PC-9 (cell line): ENCODE measurements around the gene MLC1. TPM values are rescaled to one million over a fixed set of nuclear protein-coding genes. Genes with fewer than 3 reads are reported as not detected.
A peak's percentile ranks its signal among the peaks of the same experiment; 100 is the strongest.

Source experiments
- BruUV-seq: library from RNA; stranded (reverse); fragments of 400-500 nt; replicated peaks from 2 replicates; lab custom pipeline; 2021; lab: Mats Ljungman, UMichigan
- CTCF ChIA-PET: fragments of 300-600 bp; sonication (Branson Sonifier 250); formaldehyde crosslinking; loops from one replicate; lab custom pipeline; 2022; ENCODE audit warnings: antibody characterized with exemption; lab: Charles Lee
- POLR2A ChIA-PET: fragments of 300-600 bp; sonication (Branson Sonifier 250); formaldehyde crosslinking; loops from one replicate; lab custom pipeline; 2022; ENCODE audit warnings: antibody characterized with exemption; ENCODE audit not compliant: unreplicated experiment; lab: Charles Lee
- DNase-seq, 2 experiments: peaks; one replicate each; pipeline versions ENCODE4 v3.0.0 to v3.0.0-alpha.2; 2015 to 2022; ENCODE audit warnings: mixed read lengths in 1 of 2
- H2AFZ ChIP-seq: fragments of 200-600 bp; sonication (generic); 2 replicates; pipeline ENCODE4 v1.8.1; 2017; ENCODE audit warnings: antibody characterized with exemption
- H3F3A ChIP-seq: fragments of 200-600 bp; sonication (generic); 2 replicates; pipeline ENCODE4 v1.8.1; 2017; ENCODE audit warnings: antibody characterized with exemption, mild to moderate bottlenecking, low read depth; ENCODE audit not compliant: insufficient read depth
- H3K27ac ChIP-seq: fragments of 200-600 bp; sonication (generic); 2 replicates; pipeline ENCODE4 v1.6.1; 2016; ENCODE audit warnings: mixed run types
- H3K27me3 ChIP-seq: fragments of 200-600 bp; sonication (generic); 2 replicates; pipeline ENCODE4 v1.6.1; 2016; ENCODE audit warnings: low read depth, mixed run types; ENCODE audit not compliant: insufficient read depth
- H3K36me3 ChIP-seq: fragments of 200-600 bp; sonication (generic); 2 replicates; pipeline ENCODE4 v1.6.1; 2016; ENCODE audit warnings: low read depth, mixed run types
- H3K4me1 ChIP-seq: fragments of 200-600 bp; sonication (generic); replicated peaks from 2 replicates; pipeline ENCODE4 v1.6.1; 2016; ENCODE audit warnings: mixed run types; ENCODE audit not compliant: insufficient read depth
- H3K4me2 ChIP-seq: fragments of 200-600 bp; sonication (generic); 2 replicates; pipeline ENCODE4 v1.6.1; 2017; ENCODE audit warnings: mixed run types
- H3K4me3 ChIP-seq: fragments of 200-600 bp; sonication (generic); 2 replicates; pipeline ENCODE4 v1.6.1; 2016; ENCODE audit warnings: mixed run types
- H3K79me2 ChIP-seq: fragments of 200-600 bp; sonication (generic); 2 replicates; pipeline ENCODE4 v1.6.1; 2017; ENCODE audit warnings: low read depth, mixed run types
- H3K9me2 ChIP-seq: fragments of 200-600 bp; sonication (generic); 2 replicates; pipeline ENCODE4 v1.8.1; 2017; ENCODE audit warnings: mild to moderate bottlenecking; ENCODE audit not compliant: insufficient read depth
- H3K9me3 ChIP-seq: fragments of 200-600 bp; sonication (generic); 2 replicates; pipeline ENCODE4 v1.8.1; 2016; ENCODE audit warnings: low read depth; ENCODE audit not compliant: insufficient read depth
- H4K20me1 ChIP-seq: fragments of 200-600 bp; sonication (generic); 2 replicates; pipeline ENCODE4 v1.8.1; 2017; ENCODE audit not compliant: insufficient read depth
- CTCF ChIP-seq: fragments of 200-600 bp; sonication (generic); conservative IDR thresholded peaks from 2 replicates; pipeline ENCODE4 v1.6.1; 2017; ENCODE audit warnings: mixed run types, antibody characterized with exemption, mild to moderate bottlenecking, moderate library complexity
- EZH2 ChIP-seq: fragments of 200-600 bp; sonication (generic); IDR thresholded peaks from 2 replicates; pipeline ENCODE4 v1.8.0; 2017; ENCODE audit warnings: antibody characterized with exemption, low read depth
- intact Hi-C: fragments of 100-400 bp; cut with micrococcal nuclease; formaldehyde crosslinking; loops from one replicate; pipeline ENCODE4 v1.10.0; 2022; ENCODE audit not compliant: unreplicated experiment
- total RNA-seq: library from RNA; stranded (reverse); gene quantifications from 2 replicates; pipeline ENCODE4 v1.2.3, GENCODE V29; 2021

The MLC1 gene
- total RNA-seq, 1 experiment from 2014 or later: not detected

DNA sequence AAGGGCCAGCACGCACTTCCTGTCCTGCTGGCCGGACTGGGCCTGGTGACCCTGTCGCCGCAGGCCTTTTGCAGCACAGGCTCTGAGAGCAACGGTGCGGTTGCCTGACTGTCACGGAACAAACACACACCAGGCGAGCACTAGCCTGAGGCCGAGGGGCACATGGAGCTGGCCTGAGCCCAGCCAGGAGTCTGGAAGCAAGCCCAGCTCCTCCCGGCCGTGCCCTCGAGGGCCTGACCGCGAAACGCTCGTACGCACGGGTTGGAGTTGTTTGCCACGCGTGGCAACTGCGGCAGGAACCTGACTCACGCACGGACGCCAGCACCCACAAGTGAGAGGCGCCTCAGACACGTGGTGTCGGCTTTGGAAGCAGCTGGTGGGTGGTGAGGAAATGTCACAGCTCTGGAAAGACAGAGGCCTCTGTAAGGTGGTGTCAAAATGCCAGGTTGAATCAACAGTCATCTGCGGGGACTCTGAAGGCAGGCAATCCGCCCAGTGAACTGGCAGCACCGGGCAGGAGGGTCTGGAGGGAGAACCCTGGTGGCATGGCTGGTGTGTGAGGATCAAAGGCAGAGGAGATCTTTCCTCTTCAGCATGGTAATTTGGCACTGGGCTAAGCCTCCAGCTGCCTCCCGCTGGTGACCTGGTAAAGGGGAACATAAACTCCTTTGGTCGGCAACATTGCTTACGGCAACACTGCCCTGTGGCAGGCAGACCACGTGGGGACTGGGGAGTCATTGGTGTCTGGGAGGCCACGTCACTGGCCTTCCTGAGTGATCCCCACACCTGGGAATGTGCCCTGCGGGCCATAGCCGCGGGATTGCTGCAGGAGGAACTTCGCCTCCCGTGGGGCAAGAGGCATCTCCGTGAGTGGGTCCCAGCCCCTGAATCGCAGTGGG is 57.3 kb downstream of the MLC1 start:
- no peak overlapping the region for H3K27ac ChIP-seq
- H3K27me3 ChIP-seq: peaks cover 58% of the 10 kb centered on the region
- ChIA-PET CTCF (interaction anchor here (0.6 to 1.1 kb wide), 7 partner anchors 15 to 97 kb away, joined by 3 to 14 read pairs (median 7); partner anchors contain the start of gene IL17REL), POLR2A (interaction anchor here (0.7 kb wide), 1 partner anchor 32 kb away, joined by 31 read pairs; no protein-coding TSS in a partner anchor)
- peaks cover 13% of the 10 kb centered on the region for H3K4me1 ChIP-seq
- H3K9me2 ChIP-seq: no peaks in the 10 kb centered on the region
- H3K79me2 ChIP-seq: no peaks in the 10 kb centered on the region
- no TSS peak for BruUV-seq
- H4K20me1 ChIP-seq: peaks cover 4% of the 10 kb centered on the region; the same call in 1 of the 2 replicates
- no peaks in the 10 kb centered on the region for H3K36me3 ChIP-seq
- no peak overlapping the region for H3K4me3 ChIP-seq
- H2AFZ ChIP-seq: no peak overlapping the region
- intact Hi-C loops: loop anchor here (2.0 kb wide), 1 partner anchor 65 kb away; no protein-coding TSS in a partner anchor
- peak overlapping the region; percentile 24 for H3K4me2 ChIP-seq
- TF ChIP-seq EZH2 (no peak), CTCF (no peak)
- H3K9me3 ChIP-seq: no peaks in the 10 kb centered on the region
- peak; percentile 80 to 86 for DNase-seq
- peaks cover 10% of the 10 kb centered on the region; the same call in 1 of the 2 replicates for H3F3A ChIP-seq

- H3K79me2 ChIP-seq: no peaks in the 10 kb centered on the region
- ChIA-PET POLR2A (no interaction called here), CTCF (no interaction called here)
- H2AFZ ChIP-seq: no peak overlapping the region
- no peak overlapping the region for H3K27ac ChIP-seq
- H3F3A ChIP-seq: peaks cover 10% of the 10 kb centered on the region; the same call in 1 of the 2 replicates
- intact Hi-C loops: no loop called here
- H3K36me3 ChIP-seq: no peaks in the 10 kb centered on the region
- no peak overlapping the region for H3K4me3 ChIP-seq
- H3K9me2 ChIP-seq: no peaks in the 10 kb centered on the region
- no peak overlapping the region for H3K4me2 ChIP-seq
- no peak for DNase-seq
- TF ChIP-seq EZH2 (no peak), CTCF (no peak)
- peaks cover 13% of the 10 kb centered on the region for H3K4me1 ChIP-seq
- H3K9me3 ChIP-seq: no peaks in the 10 kb centered on the region
- peaks cover 47% of the 10 kb centered on the region for H3K27me3 ChIP-seq
- no TSS peak for BruUV-seq
- H4K20me1 ChIP-seq: peaks cover 4% of the 10 kb centered on the region; the same call in 1 of the 2 replicates
Measured at GRCh38 chr22:50025993-50026392, 59.2 kb downstream of the MLC1 start.

DNA sequence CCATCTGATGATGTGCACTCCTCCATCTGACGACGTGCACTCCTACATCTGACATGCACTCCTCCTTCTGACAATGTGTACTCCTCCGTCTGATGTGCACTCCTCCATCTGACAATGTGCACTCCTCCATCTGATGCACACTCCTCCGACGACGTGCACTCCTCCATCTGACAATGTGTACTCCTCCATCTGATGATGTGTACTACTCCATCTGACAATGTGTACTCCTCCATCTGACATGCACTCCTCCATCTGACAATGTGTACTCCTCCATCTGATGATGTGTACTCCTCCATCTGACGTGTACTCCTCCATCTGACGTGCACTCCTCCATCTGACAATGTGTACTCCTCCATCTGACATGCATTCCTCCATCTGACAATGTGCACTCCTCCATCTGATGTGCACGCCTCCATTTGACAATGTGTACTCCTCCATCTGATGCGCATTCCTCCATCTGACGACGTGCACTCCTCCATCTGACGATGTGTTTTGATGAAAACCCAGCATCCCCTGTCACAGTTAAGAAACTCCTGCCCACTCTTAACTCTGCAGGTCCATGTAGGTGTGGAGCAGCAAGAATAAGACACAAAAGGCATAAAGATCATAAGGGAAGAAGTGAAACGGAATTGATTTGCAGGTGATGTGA is 62.9 kb downstream of the MLC1 start:
- H4K20me1 ChIP-seq: no peaks in the 10 kb centered on the region; the same call in 1 of the 2 replicates
- peaks cover 3% of the 10 kb centered on the region for H3K4me1 ChIP-seq
- no peak for DNase-seq
- no peaks in the 10 kb centered on the region for H3K9me3 ChIP-seq
- no TSS peak for BruUV-seq
- CTCF ChIA-PET: no interaction called here
- no peaks in the 10 kb centered on the region for H3K36me3 ChIP-seq
- no peaks in the 10 kb centered on the region for H3K9me2 ChIP-seq
- no peaks in the 10 kb centered on the region; the same call in 1 of the 2 replicates for H3F3A ChIP-seq
- intact Hi-C loops: no loop called here
- no peak overlapping the region for H2AFZ ChIP-seq
- H3K27ac ChIP-seq: no peak overlapping the region
- POLR2A ChIA-PET: no interaction called here
- H3K4me2 ChIP-seq: no peak overlapping the region
- no peak overlapping the region for H3K4me3 ChIP-seq
- peaks cover 69% of the 10 kb centered on the region for H3K27me3 ChIP-seq
- TF ChIP-seq CTCF (no peak), EZH2 (no peak)
- H3K79me2 ChIP-seq: no peaks in the 10 kb centered on the region
